Limb (tissue), 2 donors: ENCODE measurements around the gene ARHGAP18.
"Not testable (repeated sequence)": the region's sequence is repeated elsewhere in the genome, so short reads cannot be mapped to it uniquely, and the experiment has no call there.

Experiments used
- DNase-seq, 2 donors: peaks; one replicate each; pipeline ENCODE4 v3.0.0-alpha.2; 2016; ENCODE audit errors: extremely low spot score in 2 of 2

ARHGAP18 gene

GRCh38 chr6:129583866-129584265 is 126.1 kb downstream of the ARHGAP18 start:
- peak in 1 of 2 donors; percentile 25 for DNase-seq

GRCh38 chr6:129578315-129578714 is 131.7 kb downstream of the ARHGAP18 start:
- no peak for DNase-seq

DNA sequence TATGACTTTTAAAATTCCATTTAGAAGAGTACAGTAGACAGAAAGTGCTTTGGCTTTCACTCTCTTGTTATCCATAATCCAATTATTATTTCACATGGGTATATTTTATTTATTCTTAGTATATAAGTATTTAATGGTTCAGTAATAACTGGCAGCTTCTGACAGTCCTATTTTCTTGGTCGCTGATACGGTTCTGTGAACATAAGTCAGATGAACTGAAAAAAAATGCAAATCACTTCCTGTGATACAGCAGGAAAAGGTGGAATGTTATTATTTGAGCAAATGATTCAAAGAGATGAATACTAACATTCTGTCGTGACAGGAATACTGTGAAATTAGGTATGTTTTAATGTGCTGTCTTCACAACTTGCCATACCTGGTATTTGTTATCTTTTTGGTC is 132.3 kb downstream of the ARHGAP18 start:
- no peak for DNase-seq

DNA sequence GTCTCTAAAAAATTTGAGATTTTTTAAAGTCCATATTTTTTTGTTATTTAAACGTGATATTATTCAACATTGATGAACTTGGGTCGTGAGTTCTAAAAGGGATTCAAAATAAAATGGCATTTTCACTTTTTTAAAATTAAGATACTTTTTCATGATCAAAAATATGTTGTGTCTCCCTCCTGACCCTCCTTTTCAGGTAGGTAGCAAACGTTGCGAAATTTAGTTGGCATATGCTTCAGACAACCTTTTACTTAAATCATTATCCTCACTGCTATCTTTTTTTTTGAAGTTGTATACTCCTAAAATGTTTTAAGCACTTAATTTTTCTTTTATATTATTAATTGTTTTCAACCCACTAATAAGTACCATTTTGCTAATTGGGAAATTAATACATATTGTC is 133.5 kb downstream of the ARHGAP18 start:
- no peak for DNase-seq

DNA sequence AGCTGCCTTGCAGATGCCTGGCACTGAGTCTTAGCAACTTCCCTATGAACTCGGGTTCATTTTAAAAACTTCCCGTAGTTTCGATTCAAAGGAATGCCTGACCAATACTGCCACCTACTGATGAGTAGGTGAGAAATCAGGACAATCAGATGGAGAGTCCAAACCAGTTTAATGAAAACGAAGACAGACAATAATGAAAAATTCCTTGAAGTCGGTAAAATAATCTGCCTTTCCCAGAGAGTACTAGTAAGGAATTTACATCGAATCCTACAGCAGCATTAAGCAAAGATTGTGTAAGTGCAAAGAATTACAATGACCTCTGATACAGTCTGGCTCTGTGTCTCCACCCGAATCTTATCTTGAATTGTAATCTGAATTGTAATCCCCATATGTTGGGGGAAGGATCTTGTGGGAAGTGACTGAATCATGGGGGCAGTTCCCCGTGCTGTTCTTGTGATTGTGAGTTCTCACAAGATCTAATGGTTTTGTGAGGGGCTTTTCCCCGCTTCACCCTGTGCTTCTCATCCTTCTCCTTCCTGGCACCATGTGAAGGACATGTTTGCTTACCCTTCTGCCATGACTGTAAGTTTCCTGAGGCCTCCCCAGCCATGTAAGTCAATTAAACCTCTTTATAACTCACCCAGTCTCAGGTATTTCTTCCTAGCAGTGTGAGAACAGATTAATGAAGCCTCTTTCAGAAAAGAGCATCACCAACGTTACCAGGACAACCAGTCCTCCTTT is 134.4 kb downstream of the ARHGAP18 start:
- peak in 1 of 2 donors; percentile 77 for DNase-seq

DNA sequence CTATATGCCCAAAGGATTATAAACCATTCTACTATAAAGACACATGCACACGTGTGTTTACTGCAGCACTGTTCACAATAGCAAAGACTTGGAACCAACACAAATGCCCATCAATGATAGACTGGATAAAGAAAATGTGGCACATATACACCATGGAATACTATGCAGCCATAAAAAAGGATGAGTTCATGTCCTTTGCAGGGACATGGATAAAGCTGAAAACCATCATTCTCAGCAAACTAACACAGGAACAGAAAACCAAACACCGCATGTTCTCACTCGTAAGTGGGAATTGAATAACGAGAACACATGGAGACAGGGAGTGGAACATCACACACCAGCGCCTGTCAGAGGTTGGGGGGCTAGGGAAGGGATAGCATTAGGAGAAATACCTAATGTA is 135.4 kb downstream of the ARHGAP18 start:
- not testable (repeated sequence) for DNase-seq

DNA sequence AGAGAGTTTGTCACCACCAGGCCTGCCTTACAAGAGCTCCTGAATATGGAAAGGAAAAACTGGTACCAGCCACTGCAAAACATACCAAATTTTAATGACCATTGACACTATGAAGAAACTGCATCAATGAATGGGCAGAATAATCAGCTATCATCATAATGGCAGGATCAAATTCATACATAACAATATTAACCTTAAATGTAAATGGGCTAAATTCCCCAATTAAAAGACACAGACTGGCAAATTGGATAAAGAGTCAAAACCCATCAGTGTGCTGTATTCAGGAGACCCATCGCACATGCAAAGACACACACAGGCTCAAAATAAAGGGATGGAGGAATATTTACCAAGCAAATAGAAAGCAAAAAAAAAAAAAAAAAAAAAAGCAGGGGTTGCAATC is 139.0 kb downstream of the ARHGAP18 start:
- not testable (repeated sequence) for DNase-seq

- no peak for DNase-seq
Observed at GRCh38 chr6:129568015-129568414, 142.0 kb downstream of the ARHGAP18 start.

DNA sequence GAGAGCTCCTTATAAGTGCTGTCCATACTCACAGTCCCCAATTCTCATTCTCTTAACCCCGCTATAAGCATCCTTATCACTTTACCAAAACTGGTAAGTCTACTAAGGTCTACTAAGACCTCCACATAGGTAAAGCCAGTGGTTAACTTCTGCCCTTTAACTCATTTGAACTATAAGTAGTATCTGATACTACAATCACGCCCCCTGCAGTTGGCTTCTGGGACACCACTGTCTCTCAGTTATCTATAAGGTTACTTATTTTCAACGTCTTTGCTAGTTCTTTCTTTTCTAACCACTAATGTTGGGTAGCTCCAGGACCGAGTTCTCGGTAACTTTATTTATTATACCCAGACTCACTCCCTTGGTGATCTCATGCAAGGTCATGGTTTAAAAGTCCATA is 142.6 kb downstream of the ARHGAP18 start:
- no peak for DNase-seq

DNA sequence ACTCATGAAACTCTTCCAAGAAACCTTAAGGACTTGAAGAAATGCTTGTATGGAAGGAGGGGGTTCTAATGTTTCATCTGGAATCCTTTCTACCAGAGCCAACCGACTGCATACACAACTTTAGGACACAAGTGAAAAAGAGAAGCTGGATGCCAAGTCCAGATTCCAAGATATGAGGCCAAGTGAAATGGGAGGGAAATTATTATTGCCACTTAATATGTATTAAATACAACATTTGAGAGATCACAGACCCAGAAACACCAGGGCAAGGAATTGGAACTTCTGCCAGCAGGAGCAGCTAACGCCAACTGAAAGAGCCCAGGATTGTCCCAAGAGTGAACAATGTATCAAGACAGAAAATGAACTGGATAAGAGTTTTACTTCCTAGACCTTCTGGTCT is 144.2 kb downstream of the ARHGAP18 start:
- DNase-seq, result no peak

GRCh38 chr6:129565366-129565765 is 144.6 kb downstream of the ARHGAP18 start:
- DNase-seq, result no peak

DNA sequence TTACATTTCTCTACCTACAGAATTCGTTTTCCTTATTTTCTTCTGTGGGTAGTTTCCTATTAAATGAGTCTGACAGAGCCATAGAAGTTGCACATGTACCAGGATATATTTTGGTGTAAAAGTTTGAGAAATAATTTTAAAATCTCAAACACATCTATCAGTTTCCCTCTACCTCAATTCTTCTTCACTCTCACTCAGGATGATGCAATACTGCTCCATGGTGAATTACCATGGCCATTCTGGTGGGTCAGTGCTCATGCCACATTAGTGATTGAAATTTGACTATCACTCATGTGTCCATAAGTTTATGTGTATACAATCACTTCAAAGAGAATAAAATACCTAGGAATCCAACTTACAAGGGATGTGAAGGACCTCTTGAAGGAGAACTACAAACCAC is 151.7 kb downstream of the ARHGAP18 start:
- no peak for DNase-seq

DNA sequence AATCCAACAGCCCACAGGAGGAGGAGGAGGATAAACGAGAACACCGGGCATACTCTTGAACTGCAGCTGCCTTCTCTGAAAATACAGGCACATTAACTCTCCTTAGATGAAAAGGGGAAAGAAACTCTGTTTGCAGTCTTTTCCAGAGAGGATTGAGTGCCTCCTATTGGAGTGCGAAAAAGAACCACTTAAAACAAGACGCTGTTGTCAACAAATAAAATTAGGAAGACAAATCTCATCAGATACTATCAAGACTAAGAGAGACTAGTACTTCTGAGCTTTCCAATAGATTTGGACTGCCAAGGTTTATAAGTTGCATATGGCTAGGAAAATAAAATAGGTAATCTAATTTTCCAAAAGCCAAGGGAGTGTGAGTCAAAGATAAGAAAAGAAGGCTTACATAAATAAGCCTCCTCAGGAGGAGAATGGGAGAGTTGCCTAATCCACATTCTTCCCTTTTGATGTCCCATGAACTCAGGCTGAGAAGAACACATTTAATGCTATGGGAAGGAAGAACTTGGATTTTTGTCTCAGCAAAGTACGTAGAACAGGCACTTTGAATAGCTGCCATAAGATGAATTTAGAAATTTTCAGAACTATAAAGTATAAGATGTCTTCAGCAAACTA is 154.7 kb downstream of the ARHGAP18 start:
- DNase-seq, result no peak

- DNase-seq, result no peak
Observed at GRCh38 chr6:129552413-129552812, 157.6 kb downstream of the ARHGAP18 start.

DNA sequence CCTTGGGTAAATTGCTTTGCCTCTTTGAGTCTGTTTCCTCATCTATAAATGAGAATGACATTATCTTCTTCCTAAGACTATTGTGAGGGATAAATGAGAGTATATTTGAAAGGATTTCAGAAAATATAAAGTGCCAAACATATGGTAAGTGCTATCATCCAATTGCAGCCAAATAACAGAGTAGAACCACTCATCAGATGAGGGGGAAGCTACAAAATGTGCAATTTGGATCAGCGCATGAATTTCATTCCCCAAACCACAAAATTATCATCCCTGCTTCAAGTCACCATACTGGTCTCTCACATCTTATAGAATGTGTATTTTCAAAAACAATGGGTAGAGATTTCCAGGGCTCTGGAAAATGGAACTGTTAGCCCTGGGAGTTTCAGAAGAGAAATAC is 158.5 kb downstream of the ARHGAP18 start:
- no peak for DNase-seq

- DNase-seq, result no peak
Observed at GRCh38 chr6:129546702-129547101, 163.3 kb downstream of the ARHGAP18 start.

- no peak for DNase-seq
Observed at GRCh38 chr6:129544892-129545612, 164.9 kb downstream of the ARHGAP18 start.

DNA sequence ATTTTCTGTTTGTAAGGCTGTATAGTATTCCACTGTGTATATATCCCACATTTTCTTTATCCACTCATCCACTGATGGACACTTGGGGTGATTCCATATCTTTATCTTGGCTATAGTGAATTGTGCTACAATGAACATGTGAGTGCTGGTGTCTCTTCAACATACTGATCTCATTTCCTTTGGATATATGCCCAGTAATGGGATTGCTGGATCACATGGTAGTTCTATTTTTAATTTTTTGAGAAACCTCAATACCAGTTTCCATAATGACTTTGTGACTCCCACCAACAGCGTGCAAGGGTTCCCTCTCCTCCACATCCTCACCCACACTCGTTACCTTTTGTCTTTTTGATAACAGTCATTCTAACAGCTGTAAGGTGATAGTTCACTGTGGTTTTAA is 166.0 kb downstream of the ARHGAP18 start:
- DNase-seq, result no peak

DNA sequence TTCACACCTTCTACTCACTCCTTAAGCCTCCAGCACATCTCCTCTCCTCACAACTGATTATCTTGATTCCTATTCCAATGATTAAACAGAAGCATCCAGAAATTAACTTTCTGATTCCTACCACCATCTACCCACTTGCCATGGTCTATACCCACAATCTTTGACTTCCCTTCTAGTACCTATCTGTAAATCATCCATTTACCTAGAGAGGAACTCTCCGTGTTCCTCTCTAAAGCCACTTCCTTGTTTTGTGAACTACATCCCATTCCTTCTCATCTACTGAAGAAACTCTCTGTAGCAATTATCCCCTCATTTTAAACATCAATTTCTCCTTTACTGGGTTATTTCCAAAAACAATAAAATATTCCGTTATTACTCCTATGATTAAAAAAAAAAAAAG is 167.3 kb downstream of the ARHGAP18 start:
- no peak for DNase-seq

- no peak for DNase-seq
Observed at GRCh38 chr6:129539032-129539431, 170.9 kb downstream of the ARHGAP18 start.

GRCh38 chr6:129536271-129536670 is 173.7 kb downstream of the ARHGAP18 start:
- DNase-seq, result no peak

DNA sequence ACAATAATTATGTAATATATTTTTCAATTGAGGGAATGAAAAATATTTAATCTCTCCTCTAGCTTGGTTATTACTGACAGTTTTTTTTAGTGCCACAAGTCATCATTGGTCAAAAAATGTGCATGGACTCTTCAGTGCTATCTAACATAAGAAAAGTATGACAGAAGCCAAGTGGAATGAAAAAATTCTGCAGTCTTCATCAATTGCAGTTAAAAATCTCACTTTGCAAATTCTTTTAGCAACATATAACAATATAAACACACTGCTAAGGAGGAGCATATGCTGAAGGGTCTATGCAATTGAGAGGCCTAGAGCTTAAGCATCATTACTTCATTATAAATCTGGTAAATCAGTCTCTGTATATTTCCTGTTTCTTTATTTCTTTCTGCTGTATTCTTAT is 175.1 kb downstream of the ARHGAP18 start:
- no peak for DNase-seq
